Caco-2 (cell line): ENCODE results near the gene ACADVL. TPM values are rescaled to one million over a fixed set of nuclear protein-coding genes. Genes with fewer than 3 reads are reported as not detected.
A peak's percentile ranks its signal among the peaks of the same experiment; 100 is the strongest.

Experiments
- BruUV-seq: library from RNA; stranded (reverse); fragments of 400-500 nt; replicated peaks from 2 replicates; lab custom pipeline; 2021; lab: Mats Ljungman, UMichigan
- CTCF ChIA-PET: fragments of 300-600 bp; sonication (Branson Sonifier 250); formaldehyde crosslinking; loops from one replicate; lab custom pipeline; 2022; ENCODE audit warnings: antibody characterized with exemption; lab: Charles Lee
- POLR2A ChIA-PET: fragments of 300-600 bp; sonication (Branson Sonifier 250); formaldehyde crosslinking; loops from one replicate; lab custom pipeline; 2022; ENCODE audit warnings: antibody characterized with exemption; lab: Charles Lee
- DNase-seq, 2 experiments: peaks; one replicate each; pipeline versions ENCODE4 v3.0.0 to v3.0.0-alpha.2; 2020 to 2022
- H3K27me3 ChIP-seq: replicated peaks from 2 replicates; pipeline ENCODE4 v1.6.0; 2011; ENCODE audit warnings: low read length; ENCODE audit not compliant: control insufficient read depth, insufficient read depth
- H3K36me3 ChIP-seq: 2 replicates; pipeline ENCODE4 v1.5.1; 2011; ENCODE audit warnings: low read length; ENCODE audit not compliant: control insufficient read depth, insufficient read depth
- H3K4me1 ChIP-seq: fragments of 250-450 bp; sonication (Bioruptor Pico); 2 replicates; pipeline ENCODE4 v1.5.1; 2020; ENCODE audit warnings: mild to moderate bottlenecking
- H3K4me3 ChIP-seq: 2 replicates; pipeline ENCODE4 v1.5.1; 2011; ENCODE audit warnings: low read depth, mild to moderate bottlenecking, control low read depth, low read length
- H3K9me3 ChIP-seq: fragments of 250-450 bp; sonication (Bioruptor Pico); 2 replicates; pipeline ENCODE4 v1.5.1; 2020; ENCODE audit warnings: mild to moderate bottlenecking, moderate library complexity
- H3K27ac Mint-ChIP-seq: one replicate; pipeline ENCODE4 v1.8.0; 2022; ENCODE audit warnings: mixed read lengths; ENCODE audit not compliant: unreplicated experiment
- H3K27me3 Mint-ChIP-seq: one replicate; pipeline ENCODE4 v1.8.0; 2022; ENCODE audit warnings: mixed read lengths; ENCODE audit not compliant: insufficient read depth, unreplicated experiment
- H3K36me3 Mint-ChIP-seq: one replicate; pipeline ENCODE4 v1.8.0; 2022; ENCODE audit warnings: mild to moderate bottlenecking, mixed read lengths; ENCODE audit not compliant: insufficient read depth, unreplicated experiment
- H3K4me1 Mint-ChIP-seq: one replicate; pipeline ENCODE4 v1.8.0; 2022; ENCODE audit warnings: low read depth, mixed read lengths; ENCODE audit not compliant: unreplicated experiment
- H3K4me3 Mint-ChIP-seq: one replicate; pipeline ENCODE4 v1.8.0; 2022; ENCODE audit warnings: mild to moderate bottlenecking, moderate library complexity, mixed read lengths; ENCODE audit not compliant: unreplicated experiment
- H3K9me3 Mint-ChIP-seq: one replicate; pipeline ENCODE4 v1.8.0; 2022; ENCODE audit warnings: mixed read lengths; ENCODE audit not compliant: unreplicated experiment
- intact Hi-C: fragments of 100-400 bp; cut with micrococcal nuclease; formaldehyde crosslinking; loops from one replicate; pipeline ENCODE4 v1.10.0; 2022; ENCODE audit not compliant: unreplicated experiment
- total RNA-seq: library from RNA; stranded (reverse); gene quantifications from 2 replicates; pipeline ENCODE4 v1.2.3, GENCODE V29; 2022
- TF ChIP-seq, protein P1 (sequence below), 2 experiments: fragments of 200-600 bp in 1 of 2; IDR thresholded peaks; 1 replicate in 1 of 2; 2 replicates in 1 of 2; pipeline versions ENCODE4 v1.5.1 to v1.8.0; 2011 to 2022; ENCODE audit warnings: antibody characterized with exemption in 1 of 2, control low read depth in 1 of 2, inconsistent platforms in 1 of 2, low read depth in 1 of 2, low read length in 1 of 2, mild to moderate bottlenecking in 1 of 2, moderate library complexity in 1 of 2; ENCODE audit not compliant: insufficient read depth in 1 of 2, severe bottlenecking in 1 of 2, unreplicated experiment in 1 of 2

Gene ACADVL
- total RNA-seq, 1 experiment from 2014 or later = 133 TPM

DNA sequence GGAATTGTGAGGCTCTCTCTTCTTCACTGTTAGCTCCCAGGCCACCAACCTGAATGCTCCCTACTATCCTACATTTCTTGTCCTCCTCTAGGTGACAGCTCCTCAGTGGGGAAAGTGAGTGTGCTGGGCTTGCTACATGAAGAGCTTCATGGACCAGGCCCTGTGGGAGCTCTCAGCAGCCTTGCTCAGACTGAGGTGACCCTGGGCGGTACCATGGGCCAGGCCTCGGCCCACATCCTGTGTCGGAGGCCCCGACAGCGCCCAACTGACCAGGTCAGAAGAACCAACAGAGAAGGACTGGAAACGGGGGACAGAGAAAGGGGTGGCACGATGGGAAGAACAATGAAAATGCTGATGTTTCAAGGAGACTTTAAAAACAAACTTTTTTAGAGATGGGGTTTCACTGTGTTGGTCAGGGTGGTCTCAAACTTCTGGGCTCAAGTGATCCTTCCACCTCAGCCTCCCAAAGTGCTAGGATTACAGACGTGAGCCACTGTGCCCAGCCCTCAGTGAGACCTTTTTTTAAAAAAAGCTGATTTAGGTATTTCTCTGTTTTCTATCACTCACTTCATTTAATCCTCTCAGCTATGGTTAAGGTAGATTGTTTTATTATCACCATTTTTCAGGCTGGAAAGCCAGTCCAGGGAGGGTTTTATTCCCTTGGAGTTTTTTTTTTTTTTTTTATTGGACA, 37.2 kb downstream of the ACADVL start:
- no peak for DNase-seq
- BruUV-seq = no TSS peak
- H3K36me3 ChIP-seq = peaks cover 2% of the 10 kb centered on the region
- Mint-ChIP-seq H3K4me3 (no peak overlapping the region), H3K4me1 (peaks cover 11% of the 10 kb centered on the region), H3K27me3 (no peaks in the 10 kb centered on the region), H3K9me3 (no peaks in the 10 kb centered on the region), H3K27ac (peak overlapping the region; percentile 12), H3K36me3 (peaks cover 94% of the 10 kb centered on the region)
- peaks cover 21% of the 10 kb centered on the region for H3K4me1 ChIP-seq
- ChIA-PET CTCF (interaction anchor here (0.7 kb wide), 1 partner anchor 9 kb away, joined by 4 read pairs; no protein-coding TSS in a partner anchor), POLR2A (interaction anchor here (1.1 kb wide), 1 partner anchor 15 kb away, joined by 3 read pairs; no protein-coding TSS in a partner anchor)
- TF ChIP-seq, protein P1, sequence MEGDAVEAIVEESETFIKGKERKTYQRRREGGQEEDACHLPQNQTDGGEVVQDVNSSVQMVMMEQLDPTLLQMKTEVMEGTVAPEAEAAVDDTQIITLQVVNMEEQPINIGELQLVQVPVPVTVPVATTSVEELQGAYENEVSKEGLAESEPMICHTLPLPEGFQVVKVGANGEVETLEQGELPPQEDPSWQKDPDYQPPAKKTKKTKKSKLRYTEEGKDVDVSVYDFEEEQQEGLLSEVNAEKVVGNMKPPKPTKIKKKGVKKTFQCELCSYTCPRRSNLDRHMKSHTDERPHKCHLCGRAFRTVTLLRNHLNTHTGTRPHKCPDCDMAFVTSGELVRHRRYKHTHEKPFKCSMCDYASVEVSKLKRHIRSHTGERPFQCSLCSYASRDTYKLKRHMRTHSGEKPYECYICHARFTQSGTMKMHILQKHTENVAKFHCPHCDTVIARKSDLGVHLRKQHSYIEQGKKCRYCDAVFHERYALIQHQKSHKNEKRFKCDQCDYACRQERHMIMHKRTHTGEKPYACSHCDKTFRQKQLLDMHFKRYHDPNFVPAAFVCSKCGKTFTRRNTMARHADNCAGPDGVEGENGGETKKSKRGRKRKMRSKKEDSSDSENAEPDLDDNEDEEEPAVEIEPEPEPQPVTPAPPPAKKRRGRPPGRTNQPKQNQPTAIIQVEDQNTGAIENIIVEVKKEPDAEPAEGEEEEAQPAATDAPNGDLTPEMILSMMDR (IDR thresholded peaks at IDR 0.05; ENCODE audit: insufficient read depth in 1 of 2, low read depth in 1 of 2, low read length in 1 of 2, severe bottlenecking in 1 of 2, unreplicated experiment in 1 of 2) = no peak
- intact Hi-C loops = no loop called here
- no peaks in the 10 kb centered on the region for H3K27me3 ChIP-seq
- H3K9me3 ChIP-seq = no peaks in the 10 kb centered on the region
- H3K4me3 ChIP-seq = no peak overlapping the region

DNA sequence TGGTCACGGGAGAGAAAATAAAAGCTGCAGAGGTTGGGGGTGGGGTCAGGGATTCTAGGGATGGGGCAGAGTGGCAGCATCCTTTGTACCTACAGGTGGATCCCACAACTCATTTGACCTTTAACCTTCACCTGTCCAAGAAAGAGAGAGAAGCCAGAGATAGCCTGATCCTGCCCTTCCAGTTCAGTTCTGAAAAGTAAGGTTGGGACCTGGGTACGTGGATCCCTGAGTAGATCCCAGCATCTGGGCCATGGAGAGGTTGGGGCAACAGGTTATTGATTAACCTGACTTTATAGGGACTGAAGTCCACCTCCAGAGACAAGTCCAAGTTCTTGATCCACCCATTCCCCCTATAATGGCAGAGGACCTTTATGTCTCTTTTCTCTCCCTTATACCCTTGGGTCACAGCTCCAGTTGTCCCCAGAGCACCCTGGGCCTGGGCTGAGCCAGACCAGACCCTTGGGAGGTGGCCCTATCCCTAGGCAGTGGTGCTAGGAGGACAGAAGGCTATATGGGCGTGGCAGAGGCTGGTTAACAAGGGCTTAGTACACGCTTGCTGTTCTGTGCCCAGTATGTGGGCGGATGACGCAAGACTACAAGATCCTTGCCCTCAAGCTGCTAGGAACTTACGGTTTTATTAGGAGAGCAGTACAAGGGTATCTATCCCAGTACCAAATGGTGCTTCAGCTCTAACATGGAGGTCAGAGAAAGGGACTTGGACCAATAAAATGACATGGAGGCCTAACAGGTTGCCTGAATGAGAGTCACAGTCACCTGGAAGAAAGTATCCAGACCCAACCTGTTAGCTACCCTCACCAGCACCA, 39.2 kb downstream of the ACADVL start:
- Histone ChIP-seq H3K4me3 (no peak overlapping the region), H3K27me3 (no peaks in the 10 kb centered on the region), H3K4me1 (peaks cover 21% of the 10 kb centered on the region), H3K36me3 (peaks cover 2% of the 10 kb centered on the region), H3K9me3 (no peaks in the 10 kb centered on the region)
- BruUV-seq = no TSS peak
- peaks cover 90% of the 10 kb centered on the region for H3K36me3 Mint-ChIP-seq
- H3K4me1 Mint-ChIP-seq = peaks cover 6% of the 10 kb centered on the region
- H3K4me3 Mint-ChIP-seq = peak overlapping the region; percentile 99
- no peaks in the 10 kb centered on the region for H3K27me3 Mint-ChIP-seq
- no peak overlapping the region for H3K27ac Mint-ChIP-seq
- intact Hi-C loops = no loop called here
- no peaks in the 10 kb centered on the region for H3K9me3 Mint-ChIP-seq
- TF ChIP-seq, protein P1 (IDR thresholded peaks at IDR 0.05; ENCODE audit: insufficient read depth in 1 of 2, low read depth in 1 of 2, low read length in 1 of 2, severe bottlenecking in 1 of 2, unreplicated experiment in 1 of 2) = no peak
- DNase-seq = peak in 1 of 2 experiments; percentile 49
- CTCF ChIA-PET = interaction anchor here (1.0 kb wide), 1 partner anchor 20 kb away, joined by 4 read pairs; the partner anchor contains the start of gene PHF23
- POLR2A ChIA-PET = interaction anchor here (0.7 to 1.1 kb wide), 2 partner anchors 71 to 145 kb away, joined by 3 to 4 read pairs; partner anchors contain the start of gene ASGR2

DNA sequence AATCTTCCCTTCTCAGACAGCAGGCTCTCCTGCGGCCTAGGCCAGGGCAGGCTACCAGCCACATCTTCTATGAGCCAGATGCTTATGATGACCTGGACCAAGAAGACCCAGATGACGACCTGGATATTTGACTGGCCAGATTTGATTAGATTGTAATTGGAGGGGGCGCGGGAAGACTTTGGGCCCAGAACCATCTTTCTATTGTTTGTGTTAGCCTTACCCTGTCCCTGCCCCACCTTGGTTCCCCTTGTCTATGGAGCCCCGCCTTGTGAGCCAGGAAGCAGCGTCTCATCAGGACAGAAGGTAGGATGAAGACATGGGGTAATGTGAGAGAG, 39.8 kb downstream of the ACADVL start:
- H3K4me1 Mint-ChIP-seq = peaks cover 9% of the 10 kb centered on the region
- BruUV-seq = no TSS peak
- H3K4me3 Mint-ChIP-seq = peak overlapping the region; percentile 99
- H3K27me3 Mint-ChIP-seq = no peaks in the 10 kb centered on the region
- H3K36me3 Mint-ChIP-seq = peaks cover 89% of the 10 kb centered on the region
- CTCF ChIA-PET = no interaction called here
- TF ChIP-seq, protein P1 (IDR thresholded peaks at IDR 0.05; ENCODE audit: insufficient read depth in 1 of 2, low read depth in 1 of 2, low read length in 1 of 2, severe bottlenecking in 1 of 2, unreplicated experiment in 1 of 2) = no peak
- DNase-seq = no peak
- Histone ChIP-seq H3K4me1 (peaks cover 24% of the 10 kb centered on the region), H3K27me3 (no peaks in the 10 kb centered on the region), H3K36me3 (peaks cover 2% of the 10 kb centered on the region), H3K9me3 (no peaks in the 10 kb centered on the region), H3K4me3 (no peak overlapping the region)
- H3K27ac Mint-ChIP-seq = no peak overlapping the region
- intact Hi-C loops = no loop called here
- H3K9me3 Mint-ChIP-seq = no peaks in the 10 kb centered on the region
- POLR2A ChIA-PET = interaction anchor here (0.7 kb wide), 1 partner anchor 145 kb away, joined by 4 read pairs; the partner anchor contains the start of gene ASGR2
